Measurements from ENCODE around the gene TMUB1.

TMUB1 gene

DNA sequence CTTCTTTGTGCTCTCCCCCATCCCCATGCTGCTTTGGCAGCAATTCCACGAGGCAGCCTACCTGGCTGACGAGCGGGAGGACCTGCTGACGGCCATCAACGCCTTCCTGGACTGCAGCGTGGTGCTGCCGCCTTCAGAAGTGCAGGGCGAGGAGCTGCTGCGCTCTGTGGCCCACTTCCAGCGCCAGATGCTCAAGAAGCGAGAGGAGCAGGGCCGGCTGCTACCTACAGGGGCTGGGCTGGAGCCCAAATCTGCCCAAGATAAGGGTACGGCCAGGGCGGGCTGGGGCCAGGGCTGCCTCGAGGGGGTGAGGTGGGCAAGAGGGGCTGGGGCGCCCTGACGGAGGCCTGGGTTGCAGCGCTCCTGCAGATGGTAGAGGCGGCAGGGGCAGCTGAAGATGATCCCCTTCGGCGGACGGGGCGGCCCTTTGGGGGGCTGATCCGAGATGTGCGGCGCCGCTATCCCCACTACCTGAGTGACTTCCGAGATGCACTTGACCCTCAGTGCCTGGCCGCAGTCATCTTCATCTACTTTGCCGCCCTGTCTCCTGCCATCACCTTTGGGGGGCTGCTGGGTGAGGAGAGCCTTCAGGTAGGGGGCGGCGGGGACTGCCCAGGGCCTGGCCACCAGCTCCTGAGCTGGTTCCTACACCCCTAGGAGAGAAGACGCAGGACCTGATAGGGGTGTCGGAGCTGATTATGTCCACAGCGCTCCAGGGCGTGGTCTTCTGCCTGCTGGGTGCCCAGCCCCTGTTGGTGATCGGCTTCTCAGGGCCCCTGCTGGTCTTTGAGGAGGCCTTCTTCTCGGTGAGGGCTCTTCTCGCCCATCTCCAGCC, 12.0 kb downstream of the TMUB1 start:
- in situ Hi-C loops (cut with MboI; ENCODE audit: low sequenced_read_pairs) = no loop called here

DNA sequence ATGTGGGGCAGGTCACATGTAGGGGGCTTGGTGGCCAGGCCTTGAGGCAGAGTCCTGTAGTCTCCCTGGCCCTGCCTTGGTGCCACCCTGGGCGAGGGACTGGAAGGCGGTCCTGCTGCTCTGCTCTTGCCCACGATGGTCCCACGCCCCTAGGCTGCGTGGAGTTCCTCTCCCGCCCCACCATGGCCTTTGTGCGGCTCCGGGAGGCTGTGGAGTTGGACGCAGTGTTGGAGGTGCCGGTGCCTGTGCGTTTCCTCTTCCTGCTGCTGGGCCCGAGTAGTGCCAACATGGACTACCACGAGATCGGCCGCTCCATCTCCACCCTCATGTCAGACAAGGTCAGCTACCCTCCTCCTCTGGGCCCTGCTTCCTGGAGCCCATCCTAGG, 12.7 kb downstream of the TMUB1 start:
- in situ Hi-C loops (cut with MboI; ENCODE audit: low sequenced_read_pairs) = no loop called here

DNA sequence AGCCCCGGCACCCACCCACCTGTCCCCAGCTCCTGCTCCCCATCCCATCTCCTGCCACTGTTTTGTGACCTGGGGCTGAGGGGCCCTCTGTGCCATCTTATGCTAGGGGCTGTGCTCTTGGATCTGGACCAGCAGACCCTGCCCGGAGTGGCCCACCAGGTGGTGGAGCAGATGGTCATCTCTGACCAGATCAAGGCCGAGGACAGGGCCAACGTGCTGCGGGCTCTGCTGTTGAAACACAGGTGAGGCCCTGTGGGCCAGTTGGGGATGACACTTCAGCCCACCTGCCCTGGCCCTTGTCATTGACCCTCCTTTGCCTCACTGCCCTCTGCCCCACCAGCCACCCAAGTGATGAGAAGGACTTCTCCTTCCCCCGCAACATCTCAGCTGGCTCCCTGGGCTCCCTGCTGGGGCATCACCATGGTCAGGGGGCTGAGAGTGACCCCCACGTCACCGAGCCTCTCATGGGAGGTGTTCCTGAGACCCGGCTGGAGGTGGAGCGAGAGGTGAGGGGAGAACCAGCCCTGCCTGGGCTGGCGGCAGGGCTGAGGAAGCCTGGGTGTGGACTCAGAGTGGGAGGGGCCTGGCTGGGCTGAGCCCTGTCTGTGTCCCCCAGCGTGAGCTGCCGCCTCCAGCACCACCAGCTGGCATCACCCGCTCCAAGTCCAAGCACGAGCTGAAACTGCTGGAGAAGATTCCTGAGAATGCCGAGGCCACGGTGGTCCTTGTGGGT, 13.3 kb downstream of the TMUB1 start:
- in situ Hi-C loops (cut with MboI; ENCODE audit: low sequenced_read_pairs) = no loop called here

DNA sequence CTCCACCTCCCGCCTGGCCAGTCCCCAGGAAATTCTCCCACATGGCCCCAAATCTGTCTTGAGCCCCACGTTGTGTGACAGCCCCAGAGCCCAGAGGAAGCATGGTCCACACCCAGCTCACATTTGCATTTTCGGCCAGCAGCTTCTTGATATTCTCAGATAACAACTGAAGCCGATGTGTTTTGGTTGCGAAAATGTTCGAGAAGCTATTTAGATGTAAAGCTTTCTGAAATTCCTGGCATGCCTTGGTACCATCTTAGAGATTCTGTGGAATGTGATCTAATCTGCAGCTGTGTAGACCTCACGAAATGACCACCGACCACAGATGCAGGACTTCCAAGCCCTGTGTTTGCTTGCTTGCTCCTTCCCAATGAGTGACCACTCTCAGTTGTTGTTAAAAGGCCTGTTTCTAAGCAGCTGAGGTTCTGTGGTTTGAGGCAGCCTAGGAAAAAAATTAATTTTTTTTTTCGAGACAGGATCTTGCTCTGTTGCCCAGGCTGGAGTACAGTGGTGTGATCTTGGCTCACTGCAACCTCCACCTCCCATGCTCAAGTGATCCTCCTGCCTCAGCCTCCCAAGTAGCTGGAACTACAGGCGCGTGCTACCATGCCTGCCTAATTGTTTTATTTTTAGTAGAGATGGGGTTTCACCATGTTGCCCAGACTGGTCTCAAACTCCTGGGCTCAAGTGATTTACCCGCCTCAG, 15.1 kb downstream of the TMUB1 start:
- in situ Hi-C loops (cut with MboI; ENCODE audit: low sequenced_read_pairs) = no loop called here

DNA sequence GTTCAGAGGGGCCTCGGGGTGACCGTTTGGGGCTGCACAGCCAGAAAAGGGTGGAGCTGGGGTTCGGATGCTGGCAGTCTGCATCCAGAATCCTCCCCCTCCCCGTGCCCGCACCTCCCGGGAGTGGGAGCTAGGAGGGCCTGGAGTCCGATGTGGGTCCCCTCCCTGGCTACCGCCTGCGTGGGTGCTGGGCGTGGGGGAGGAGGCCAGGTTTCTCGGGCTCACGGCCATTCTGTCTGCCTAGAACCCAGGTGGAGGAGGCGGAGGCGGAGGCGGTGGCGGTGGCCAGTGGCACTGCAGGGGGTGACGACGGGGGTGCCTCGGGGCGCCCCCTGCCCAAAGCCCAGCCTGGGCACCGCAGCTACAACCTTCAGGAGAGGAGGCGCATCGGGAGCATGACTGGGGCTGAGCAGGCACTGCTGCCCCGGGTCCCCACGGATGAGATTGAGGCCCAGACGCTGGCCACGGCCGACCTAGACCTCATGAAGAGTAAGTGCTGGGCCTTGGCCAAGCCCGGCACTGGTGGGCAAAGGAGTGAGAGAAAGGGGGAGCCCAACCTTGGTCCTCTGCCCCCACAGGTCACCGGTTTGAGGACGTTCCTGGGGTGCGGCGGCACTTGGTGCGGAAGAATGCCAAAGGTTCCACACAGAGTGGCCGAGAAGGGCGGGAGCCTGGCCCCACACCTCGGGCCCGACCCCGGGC, 16.9 kb downstream of the TMUB1 start:
- in situ Hi-C loops (cut with MboI; ENCODE audit: low sequenced_read_pairs) = no loop called here

DNA sequence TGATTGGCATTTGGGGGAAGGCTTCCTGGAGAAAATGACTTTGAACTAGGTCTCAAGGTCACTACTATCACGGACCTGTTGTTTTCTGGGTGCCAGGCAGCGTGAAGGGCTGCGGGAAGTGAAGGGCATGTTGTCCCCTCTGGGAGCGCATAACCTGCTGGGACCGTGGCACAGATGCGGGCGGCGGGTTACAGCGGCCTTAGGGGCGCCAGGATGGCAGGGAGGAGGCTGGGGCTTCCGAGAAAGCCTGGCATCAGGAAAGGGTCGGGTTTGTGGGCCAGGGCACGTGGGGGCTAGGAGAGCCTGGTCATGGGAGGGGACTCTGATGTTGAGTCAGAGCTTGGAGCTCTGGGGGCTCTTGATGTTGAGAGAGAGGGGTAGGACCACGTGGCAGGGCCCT, 17.8 kb downstream of the TMUB1 start:
- in situ Hi-C loops (cut with MboI; ENCODE audit: low sequenced_read_pairs) = no loop called here

DNA sequence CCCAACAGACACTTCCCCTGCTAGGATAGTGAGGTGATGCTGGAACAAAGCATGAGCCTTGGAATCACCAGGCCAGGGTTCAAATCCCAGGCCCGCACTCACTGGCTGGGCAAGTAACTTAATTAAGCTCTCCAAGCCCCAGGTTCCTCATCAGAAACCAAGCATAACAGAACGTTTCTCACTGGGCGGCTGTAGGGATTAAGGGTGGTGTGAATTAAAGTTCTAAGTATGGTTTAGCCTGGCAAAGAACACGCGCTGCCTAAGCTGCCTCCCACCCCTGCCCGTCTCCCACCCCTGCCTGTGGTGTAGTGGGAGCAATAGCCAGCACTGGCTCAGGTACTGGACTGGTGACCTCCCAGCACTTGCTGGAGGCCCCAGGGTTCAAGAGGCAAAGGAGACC, 18.3 kb downstream of the TMUB1 start:
- in situ Hi-C loops (cut with MboI; ENCODE audit: low sequenced_read_pairs) = no loop called here

DNA sequence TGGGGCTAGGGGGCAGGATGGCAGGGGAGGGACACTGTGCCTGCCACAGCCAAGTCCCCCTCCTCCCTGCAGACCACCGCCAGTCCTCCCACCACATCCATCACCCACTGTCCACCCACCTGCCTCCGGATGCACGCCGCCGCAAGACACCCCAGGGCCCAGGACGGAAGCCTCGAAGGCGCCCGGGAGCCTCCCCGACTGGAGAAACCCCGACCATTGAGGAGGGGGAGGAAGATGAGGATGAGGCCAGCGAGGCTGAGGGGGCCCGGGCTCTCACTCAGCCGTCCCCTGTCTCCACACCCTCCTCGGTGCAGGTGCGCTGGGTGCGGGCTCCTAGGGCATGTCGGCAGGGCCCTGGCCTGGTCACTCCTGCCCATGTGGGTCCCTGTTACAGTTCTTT, 18.8 kb downstream of the TMUB1 start:
- in situ Hi-C loops (cut with MboI; ENCODE audit: low sequenced_read_pairs) = no loop called here

DNA sequence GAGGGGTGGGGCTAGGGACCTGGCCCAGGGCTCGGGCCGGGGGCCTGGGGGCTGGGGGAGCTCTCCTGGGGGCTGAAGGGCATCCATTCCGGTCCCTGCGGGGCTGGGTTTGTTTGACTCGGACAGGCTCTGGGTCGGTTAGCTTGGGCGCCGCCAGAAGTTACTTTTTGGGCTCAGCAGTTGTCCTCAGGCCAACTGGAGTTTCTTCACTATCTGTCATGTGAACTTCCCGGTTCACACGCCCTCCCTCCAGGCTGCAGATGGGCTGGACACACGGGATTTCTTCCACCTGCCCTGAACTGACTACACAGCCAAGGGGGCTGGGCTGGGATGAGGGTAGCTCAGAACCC, 20.1 kb downstream of the TMUB1 start:
- in situ Hi-C loops (cut with MboI; ENCODE audit: low sequenced_read_pairs) = no loop called here

DNA sequence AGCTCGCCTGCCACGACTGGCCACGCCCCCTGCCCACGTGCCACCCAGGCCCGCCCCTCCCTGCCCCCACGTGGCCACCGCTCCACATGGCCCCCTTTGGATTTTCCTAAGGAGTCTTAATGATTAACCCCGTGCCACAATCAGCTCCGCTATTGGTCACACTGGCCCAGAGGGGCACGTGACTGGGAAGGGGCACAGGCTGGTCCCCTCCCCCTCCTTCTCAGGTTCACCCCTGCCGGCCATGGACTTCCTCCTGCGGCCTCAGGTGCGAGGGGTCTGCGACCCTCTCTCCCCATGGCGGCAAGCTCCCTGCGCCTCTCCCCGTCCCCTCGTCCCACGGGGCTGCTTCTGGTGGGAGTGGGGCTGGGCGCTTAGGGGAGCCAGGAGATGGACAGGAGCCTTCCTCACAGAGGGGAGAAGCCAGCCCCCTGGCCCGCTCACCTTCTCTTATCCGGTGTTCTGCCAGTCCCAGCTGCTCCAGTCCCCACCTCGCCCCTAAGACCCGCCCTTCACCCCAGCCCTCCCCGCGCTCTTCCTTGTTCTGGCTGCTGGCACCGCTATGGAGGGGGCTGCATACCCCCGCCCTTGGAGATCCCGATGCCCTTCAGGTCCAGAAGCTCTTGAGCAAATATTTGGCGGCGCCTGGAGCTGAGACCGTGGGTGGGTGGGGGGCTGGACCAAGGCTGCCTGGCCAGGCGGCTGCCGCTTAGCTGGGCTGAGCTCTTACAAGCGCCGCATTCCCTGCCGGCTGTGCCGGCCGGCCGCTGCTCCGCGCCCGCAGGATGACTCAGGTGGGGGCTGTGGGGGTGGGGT, 20.7 kb downstream of the TMUB1 start:
- in situ Hi-C loops (cut with MboI; ENCODE audit: low sequenced_read_pairs) = no loop called here

DNA sequence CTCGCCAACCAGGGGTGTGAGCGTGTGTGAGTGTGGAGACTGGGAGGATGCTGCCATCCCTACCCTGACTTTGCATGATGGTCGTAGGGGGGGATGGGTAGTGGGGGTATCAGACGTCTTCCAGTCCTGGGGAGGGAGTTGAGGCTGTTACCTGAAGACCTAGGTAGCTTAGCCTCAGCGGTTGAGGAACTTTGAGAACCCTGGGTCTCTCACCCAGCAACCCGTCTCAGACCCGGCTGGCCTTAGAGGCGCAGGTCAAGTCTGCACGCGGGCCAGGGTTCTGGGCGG, 21.2 kb downstream of the TMUB1 start:
- in situ Hi-C loops (cut with MboI; ENCODE audit: low sequenced_read_pairs) = no loop called here

DNA sequence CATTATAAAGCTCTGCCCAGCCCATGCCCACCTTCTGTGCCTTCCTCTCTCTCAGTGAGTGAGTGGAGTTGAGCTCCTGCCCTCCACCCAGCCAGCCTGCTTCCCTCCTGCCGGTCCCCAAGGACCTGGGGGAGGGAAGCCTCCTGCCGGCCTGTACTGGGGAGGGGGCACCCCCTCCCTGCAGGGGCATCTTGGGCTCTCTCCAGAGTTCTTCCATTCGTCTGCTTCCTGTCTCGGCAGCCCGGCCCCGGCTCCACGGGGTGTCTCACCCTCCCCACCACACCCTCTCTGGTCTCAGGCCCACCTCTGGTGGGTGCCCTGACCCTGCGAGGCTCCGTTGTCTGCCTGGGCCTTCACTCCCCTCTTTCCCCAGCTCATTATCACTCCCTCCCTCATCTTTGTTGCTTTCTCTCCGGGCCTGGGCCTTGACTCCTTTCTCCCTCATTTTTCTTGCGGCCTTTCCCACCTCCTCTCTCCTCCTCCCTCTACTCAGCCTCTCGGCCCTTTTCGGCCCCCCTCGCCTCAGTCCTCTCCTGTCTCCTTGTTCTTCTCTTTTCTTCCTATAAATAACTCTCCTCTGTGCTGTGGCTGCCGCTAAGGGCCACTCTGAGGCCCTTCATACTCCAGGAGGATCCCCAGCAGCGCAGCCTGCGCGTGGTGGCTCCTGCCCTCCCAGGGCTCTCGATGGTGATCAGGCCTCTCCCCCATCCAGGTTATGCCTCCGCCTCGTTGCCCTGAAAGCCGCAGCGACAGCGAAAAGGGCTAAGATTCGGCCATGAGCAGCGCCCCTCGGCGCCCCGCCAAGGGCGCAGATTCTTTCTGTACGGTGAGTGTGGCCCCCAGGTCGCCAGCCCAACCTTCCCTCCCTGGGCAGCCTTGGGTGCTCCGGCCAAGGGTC, 21.8 kb downstream of the TMUB1 start:
- in situ Hi-C loops (cut with MboI; ENCODE audit: low sequenced_read_pairs) = no loop called here

DNA sequence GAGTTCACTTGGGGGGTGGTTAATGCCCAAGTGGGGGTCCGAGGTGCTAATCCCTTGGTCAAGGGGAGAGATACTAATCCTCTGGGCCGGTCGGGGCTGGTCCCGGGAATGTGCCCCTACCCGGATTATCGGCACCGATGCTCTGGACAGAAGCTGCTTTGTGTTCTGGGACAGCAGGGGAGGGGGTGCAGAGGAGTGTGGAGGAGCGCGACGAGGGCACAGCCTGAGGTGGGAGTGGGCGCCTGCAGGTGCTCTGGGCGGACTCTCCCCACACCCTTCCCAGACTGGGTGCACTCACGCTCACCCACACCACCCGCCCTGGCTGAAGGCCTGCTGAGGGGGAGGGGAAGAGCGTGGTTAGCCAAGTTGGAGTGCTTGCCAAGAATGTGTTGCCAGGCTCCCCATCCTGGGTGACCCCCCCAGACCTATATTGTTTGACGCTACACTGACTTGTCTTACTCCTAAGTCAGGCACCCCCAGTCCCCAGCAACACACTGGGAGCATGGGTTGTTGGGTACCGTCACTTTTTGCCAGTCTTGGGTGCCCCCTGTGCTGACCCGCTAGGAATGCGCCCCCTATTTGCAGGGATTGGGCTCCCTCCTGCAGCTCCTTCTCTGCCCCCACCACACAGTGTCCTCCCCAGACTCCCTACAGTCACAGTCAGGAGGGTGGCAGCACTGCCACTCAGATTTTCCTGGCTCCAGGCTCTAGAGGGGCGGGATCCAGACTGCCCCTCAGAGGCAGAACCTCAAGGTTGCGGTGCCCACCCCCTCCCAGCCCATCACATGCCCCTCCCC, 22.7 kb downstream of the TMUB1 start:
- in situ Hi-C loops (cut with MboI; ENCODE audit: low sequenced_read_pairs) = no loop called here

DNA sequence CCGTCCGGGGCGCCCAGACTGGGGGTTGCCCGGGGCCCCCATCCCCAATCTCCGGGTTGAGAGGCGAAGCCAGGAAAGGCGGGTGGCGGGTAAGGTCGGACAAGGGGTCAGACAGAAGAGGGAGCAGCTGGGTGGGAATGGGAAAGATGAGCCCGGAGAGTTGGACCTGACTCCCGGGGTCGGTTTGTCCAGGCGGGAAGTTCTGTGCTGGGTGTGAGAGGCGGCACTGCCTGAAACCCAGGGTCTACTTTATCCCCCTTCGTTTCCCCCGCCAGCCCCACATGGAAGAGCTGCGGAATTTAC, 23.2 kb downstream of the TMUB1 start:
- in situ Hi-C loops (cut with MboI; ENCODE audit: low sequenced_read_pairs) = no loop called here

DNA sequence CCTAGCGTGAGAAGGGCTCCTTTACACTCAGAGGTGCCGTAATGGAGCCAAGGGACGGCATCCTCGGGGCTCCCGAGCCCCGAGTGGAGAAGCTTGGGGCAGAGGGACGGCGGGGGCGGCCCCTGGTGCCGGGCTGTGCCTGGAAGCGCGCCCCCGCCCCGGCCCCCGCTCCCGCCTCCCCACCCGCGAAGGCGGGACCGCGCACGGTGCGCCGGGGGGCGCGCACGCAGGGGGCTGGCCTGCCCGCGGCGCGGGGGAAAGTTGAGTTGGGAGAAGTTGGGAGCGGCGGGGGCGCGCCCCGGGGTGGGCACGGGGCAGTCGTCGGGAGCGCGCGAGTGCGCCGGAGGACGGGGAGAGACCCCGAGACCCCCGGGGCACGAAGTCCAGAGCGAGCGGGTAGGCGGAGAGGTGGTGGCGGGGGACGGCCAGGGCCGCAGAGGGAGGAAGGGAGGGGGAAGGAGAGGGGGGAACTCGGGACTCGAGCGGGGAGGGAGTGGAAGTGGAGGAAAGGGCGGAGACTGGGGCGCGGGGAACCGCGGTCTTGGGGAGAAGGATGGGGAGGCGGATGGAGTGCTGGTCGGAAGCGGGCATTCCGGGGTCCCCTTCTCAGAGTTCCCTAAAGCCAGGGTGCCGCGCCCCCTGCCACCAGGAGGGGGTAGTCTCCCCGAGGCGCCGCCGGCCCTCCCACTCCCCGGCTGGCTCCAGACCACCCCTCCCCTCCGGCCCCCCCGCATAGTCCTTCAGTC, 23.8 kb downstream of the TMUB1 start, which contains the start of gene SLC4A2:
Gene SLC4A2 (plus strand): TSS at position 223 of the 746 bp plus-strand sequence. CDS start 2,399 bp downstream, outside the sequence.
- in situ Hi-C loops (cut with MboI; ENCODE audit: low sequenced_read_pairs) = no loop called here

DNA sequence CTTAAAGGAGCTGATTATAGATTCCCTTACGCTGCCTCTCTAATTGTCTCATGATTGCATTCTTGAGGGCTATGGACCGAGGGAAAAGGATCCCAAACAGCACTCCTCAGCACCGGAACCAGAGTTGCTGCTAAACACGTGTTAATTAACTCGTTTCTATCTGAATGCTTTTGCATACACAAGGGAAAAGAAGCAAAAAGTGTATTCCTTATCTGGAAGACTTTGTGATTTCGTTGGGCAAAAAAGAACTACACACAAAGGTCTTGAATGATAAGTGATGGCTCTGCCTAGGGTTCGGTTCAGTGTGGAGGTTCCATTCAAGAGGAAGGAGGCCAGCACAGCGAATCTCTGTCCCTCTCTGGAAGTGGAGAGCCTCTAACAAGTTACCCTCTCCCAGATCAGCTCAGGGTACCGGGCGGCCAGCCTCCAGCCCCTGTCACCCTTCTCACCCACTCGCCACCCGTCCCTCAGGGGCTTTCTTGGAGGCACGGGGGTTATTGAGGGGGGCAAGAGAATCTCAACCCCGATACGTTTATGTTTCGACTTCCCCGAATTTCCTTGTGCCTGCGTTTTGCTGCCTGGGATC, 24.4 kb downstream of the TMUB1 start:
- in situ Hi-C loops (cut with MboI; ENCODE audit: low sequenced_read_pairs) = no loop called here

DNA sequence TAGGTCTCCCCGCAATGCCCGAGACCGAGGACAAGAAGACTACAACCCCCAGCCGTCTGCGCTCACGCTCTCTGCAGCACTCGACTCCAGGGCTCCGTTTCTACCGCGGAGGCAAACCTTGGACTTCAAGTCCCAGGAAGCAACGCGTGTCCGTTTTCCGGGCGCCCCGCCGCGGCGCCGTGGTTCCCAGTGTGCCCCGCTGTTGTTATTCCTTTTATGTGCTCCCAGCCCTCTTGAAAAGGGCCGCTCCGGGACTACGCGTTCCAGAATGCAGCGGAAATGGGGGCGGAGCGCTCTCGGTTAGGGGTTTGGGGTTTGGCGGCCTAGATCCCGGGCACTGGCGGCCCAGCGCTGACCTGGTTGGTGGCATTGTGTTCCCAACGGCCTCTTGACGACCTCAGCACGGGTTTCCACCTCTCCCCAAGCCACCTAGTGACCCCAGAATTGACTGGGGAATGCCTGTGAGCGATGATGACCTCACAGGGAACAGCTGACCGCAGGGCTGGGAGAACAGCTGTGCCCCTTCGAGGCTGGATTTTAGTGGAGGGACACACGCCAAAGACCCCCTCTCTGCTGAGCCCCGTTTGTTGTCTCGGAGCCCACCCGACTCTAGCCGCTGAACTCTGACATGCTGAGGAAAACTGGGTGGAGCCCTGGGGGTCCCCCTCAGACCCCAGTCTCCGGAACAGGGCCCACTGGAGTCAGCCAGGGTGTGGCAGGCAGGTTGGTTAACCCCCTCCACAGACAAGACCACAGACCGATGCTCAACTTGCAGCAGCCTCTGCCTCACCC, 25.1 kb downstream of the TMUB1 start:
- in situ Hi-C loops (cut with MboI; ENCODE audit: low sequenced_read_pairs) = no loop called here

Measured in hTERT RPE-1 (cell line).